ENCODE measurements around the gene DNAJC24.

DNAJC24 gene

DNA sequence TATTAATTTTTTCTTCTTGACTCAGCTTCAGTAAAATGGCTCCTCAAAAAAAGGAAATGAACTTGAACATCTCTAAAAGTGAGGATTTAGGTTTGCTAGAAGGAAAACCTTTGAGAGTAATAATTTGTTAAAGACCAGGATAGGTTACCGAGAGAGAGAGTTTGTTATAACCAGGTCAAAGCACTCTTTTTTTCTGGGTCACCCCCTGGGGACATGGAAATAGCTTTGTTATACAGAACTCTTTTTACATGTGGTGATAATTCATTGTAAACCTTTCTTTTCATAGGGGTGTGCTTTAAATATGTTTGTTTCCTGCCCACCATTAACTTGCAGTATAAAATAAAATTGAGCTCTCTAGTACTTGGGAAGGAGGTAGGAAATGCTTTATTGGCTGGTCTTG is 47.7 kb downstream of the DNAJC24 start:
- DNase-seq = no peak

- DNase-seq = no peak
Observed at GRCh38 chr11:31417816-31418215, 48.2 kb downstream of the DNAJC24 start.

- DNase-seq = no peak
Observed at GRCh38 chr11:31419138-31419537, 49.5 kb downstream of the DNAJC24 start.

DNA sequence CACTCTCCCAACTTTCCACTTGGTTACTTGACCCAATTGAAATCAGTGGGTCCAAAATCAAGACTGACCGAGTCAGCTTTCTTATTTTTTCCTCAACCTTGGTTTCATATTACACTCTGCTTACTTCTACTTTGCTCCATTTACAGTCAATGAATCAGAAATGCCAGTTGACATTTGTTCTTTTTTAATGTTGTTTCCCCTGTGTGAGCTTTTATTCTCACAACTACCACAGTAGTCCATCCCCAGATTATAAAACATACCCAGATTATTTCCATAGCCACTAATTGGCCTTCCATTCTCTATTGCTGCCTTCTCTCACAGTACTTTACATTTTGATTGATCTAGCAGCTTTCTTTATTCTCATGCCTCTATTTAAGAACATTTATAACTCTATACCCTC is 50.0 kb downstream of the DNAJC24 start:
- DNase-seq = no peak

GRCh38 chr11:31421820-31422219 is 52.2 kb downstream of the DNAJC24 start:
- DNase-seq = no peak

GRCh38 chr11:31422703-31423102 is 53.0 kb downstream of the DNAJC24 start:
- DNase-seq = no peak

GRCh38 chr11:31424652-31425051 is 55.0 kb downstream of the DNAJC24 start:
- no peak for DNase-seq

- DNase-seq = no peak
Observed at GRCh38 chr11:31433851-31434250, 64.2 kb downstream of the DNAJC24 start.

DNA sequence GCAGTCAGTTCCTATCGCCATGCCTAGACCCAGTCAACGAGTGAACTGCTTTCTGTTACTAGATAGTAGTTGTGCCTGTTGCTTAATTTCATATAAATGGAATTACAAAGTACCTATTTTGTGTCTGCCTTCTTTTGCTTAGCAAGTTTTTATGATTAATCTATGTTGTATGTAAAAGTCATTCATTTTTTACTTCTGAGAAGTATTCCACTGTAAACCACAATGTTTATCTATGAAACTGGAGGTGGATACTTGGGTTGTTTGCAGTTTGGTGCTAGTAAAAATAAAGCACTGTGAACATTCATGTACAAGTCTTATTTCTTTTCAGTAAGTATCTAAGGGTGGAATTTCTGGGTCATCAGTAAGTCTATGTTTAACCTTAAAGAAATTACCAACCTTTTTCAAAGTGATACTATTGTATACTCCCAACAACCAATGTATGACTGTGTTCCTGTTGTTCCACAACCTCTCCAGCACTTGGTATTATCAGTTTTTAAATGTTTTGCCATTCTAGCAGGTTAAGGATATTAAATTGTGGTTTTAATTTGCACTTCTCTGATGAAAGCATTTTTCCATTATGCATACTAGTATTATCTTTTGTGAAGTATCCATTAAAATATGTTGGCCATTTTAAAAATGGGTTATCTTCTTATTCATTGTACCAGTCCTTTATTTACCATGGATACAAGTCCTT is 68.2 kb downstream of the DNAJC24 start:
- DNase-seq = no peak

DNA sequence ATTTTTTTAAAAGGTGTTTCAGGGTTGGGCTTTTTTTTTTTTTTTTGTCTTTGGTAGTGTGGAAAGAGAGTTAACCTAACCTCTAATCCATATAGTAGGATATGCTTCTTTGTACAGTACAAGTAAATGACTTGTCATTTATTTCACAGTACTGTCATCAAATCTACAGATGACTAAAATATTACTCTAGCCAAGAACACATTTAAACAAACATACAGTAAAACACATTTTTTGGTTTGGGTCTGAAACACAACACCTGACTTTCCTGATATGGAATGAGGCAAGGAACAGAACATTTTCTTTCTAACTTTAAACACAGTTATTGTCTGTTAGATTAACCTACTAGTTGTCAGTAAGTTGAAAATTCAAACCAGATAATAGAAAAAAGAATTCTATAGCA is 71.6 kb downstream of the DNAJC24 start:
- no peak for DNase-seq

- DNase-seq = peak; percentile 15
Observed at GRCh38 chr11:31442086-31442485, 72.4 kb downstream of the DNAJC24 start.

- no peak for DNase-seq
Observed at GRCh38 chr11:31443802-31444201, 74.1 kb downstream of the DNAJC24 start.

- no peak for DNase-seq
Observed at GRCh38 chr11:31445621-31446020, 76.0 kb downstream of the DNAJC24 start.

DNA sequence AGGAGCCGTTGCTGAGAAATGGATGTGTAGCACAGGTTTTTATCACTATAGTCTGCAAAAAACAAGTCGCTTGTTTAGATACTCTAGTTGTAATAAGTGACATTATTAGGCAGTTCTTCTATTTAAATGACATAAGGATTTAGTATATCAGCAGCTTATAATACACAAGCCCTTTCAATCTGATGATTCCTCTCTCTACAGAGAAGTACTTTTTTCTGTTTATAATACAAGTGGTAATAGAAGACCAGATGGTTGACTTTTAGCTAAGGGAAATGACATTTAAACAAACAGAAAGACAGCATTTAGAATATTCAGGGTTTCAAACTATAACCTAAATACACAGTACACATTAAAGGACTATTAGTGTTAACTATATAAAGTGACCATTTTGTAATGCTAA is 79.4 kb downstream of the DNAJC24 start:
- DNase-seq = no peak

- no peak for DNase-seq
Observed at GRCh38 chr11:31450841-31451240, 81.2 kb downstream of the DNAJC24 start.

- DNase-seq = no peak
Observed at GRCh38 chr11:31455177-31455576, 85.5 kb downstream of the DNAJC24 start.

GRCh38 chr11:31464436-31464835 is 94.8 kb downstream of the DNAJC24 start:
- no peak for DNase-seq

GRCh38 chr11:31474083-31474482 is 104.4 kb downstream of the DNAJC24 start:
- DNase-seq = no peak

DNA sequence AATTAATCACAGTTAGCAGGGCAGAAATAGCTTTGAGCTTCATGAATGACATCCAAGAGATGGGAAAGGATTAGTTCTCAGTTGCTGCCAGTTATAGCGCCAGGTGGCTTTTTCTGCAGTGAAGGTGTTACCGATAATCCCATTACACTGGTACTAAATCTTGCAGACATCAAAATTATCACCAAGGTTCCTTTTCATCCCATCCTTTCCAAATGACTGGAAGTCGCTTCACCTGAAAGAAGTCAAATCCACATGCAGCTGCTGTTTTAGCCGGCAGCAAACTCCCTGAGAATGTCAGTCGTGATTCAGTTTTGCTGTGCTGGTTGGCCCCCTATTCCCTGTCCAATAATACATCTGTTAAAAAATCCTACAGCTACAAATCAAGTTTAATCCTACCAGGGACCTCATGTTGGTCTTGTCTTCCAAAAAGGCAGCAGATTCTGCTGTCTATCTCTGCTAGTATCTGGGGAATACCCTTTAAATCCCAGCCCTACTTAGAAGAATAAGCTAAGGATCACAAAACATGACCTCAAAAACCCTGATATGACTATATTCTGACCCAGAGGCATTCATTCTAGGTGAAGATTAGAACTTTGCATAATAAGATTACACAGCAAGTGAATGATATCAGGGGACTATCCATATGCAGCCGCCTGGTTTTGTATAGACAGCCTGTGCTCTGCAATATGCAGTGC is 108.0 kb downstream of the DNAJC24 start:
- DNase-seq = no peak

- no peak for DNase-seq
Observed at GRCh38 chr11:31478223-31478590, 108.5 kb downstream of the DNAJC24 start.

DNA sequence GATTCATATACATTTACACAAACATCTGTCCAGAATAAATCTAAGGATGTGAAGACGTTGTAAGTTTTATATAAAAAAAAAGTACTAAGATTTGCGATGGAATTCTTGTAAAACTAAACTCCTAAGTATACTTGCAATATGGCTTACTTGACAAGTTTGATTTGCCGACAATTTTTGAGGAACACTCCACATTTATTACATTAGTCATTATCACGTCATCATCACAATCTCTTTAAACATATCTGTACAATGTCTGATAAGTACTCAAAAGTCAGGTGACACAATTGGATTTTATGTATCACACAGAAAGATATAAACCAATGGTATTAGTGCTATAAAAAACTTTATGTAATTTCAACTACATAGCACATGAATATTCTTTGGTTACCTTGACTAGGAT is 109.4 kb downstream of the DNAJC24 start:
- DNase-seq = no peak

DNA sequence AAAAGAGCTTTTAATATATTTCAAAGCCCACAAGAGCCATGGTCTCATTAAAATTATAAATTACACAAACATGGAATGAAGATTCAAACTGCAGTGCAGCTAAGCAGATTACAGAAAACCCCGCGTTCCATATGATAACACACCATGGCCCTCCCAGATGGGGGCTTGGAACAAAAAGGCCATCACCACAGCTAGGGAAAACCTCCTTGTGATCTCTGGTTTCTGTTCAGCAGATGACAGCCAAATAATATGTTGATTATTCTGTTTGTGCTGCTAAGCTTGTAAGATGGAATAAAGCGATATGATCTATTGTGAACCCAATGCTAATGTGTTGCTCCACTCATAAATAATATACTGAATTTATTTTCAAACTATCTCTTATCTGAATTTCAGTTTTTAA is 111.3 kb downstream of the DNAJC24 start:
- DNase-seq = no peak
